Adrenal gland (tissue), 5 donors: ENCODE measurements around the gene OR7C1.

ENCODE experiments used
- POLR2A ChIP-seq, 2 donors: fragments of 450-650 bp; IDR thresholded peaks; one replicate each; pipeline ENCODE4 v1.6.1; 2017; ENCODE audit warnings: antibody characterized with exemption in 2 of 2, mild to moderate bottlenecking in 2 of 2, moderate library complexity in 1 of 2
- TF ChIP-seq, protein P1 (sequence below), 6 experiments: fragments of 450-650 bp in 4 of 6; fragments of 200-600 bp in 2 of 6; sonication (generic) in 1 of 6; IDR thresholded peaks; 1 replicate in 5 of 6; 2 replicates in 1 of 6; pipeline versions ENCODE4 v1.5.1 to v1.8.0; 2016 to 2021; ENCODE audit warnings: antibody characterized with exemption in 6 of 6, mild to moderate bottlenecking in 2 of 6, moderate library complexity in 1 of 6
- donor health status: DM: no; HTN: no; CAD: no.

DNA sequence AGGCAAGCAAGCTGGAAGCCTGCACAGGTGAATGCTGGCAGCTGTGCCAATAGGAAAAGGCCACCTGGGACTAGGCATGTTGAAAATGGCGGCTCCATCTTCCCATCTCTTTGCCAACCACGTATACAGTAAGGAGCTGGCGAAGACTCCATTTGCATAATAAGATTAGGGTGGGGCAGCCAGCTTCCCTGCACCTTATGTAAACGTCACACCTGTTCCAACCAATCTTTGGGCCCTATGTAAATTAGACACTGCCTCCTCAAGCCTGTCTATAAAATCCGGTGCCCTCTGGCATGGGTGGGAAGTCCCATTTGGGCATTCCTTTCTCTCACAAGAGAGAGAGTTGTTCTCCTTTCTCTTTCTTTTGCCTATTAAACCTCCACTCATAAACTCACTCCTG is 73.4 kb downstream of the OR7C1 start:
- TF ChIP-seq, protein P1, sequence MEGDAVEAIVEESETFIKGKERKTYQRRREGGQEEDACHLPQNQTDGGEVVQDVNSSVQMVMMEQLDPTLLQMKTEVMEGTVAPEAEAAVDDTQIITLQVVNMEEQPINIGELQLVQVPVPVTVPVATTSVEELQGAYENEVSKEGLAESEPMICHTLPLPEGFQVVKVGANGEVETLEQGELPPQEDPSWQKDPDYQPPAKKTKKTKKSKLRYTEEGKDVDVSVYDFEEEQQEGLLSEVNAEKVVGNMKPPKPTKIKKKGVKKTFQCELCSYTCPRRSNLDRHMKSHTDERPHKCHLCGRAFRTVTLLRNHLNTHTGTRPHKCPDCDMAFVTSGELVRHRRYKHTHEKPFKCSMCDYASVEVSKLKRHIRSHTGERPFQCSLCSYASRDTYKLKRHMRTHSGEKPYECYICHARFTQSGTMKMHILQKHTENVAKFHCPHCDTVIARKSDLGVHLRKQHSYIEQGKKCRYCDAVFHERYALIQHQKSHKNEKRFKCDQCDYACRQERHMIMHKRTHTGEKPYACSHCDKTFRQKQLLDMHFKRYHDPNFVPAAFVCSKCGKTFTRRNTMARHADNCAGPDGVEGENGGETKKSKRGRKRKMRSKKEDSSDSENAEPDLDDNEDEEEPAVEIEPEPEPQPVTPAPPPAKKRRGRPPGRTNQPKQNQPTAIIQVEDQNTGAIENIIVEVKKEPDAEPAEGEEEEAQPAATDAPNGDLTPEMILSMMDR (IDR thresholded peaks at IDR 0.05), result no peak
- TF ChIP-seq POLR2A (IDR thresholded peaks at IDR 0.05), result no peak
